Left ventricle myocardium inferior (tissue), 1 donor: ENCODE results near the gene BASP1. TPM values are rescaled to one million over a fixed set of nuclear protein-coding genes. Genes with fewer than 3 reads are reported as not detected.

Experiments used
- DNase-seq: peaks from one replicate; pipeline ENCODE4 v3.0.0-alpha.2; 2020
- H3K27ac ChIP-seq: fragments of 200-600 bp; replicated peaks from 2 replicates; pipeline ENCODE4 v1.8.0; 2021
- H3K27me3 ChIP-seq: fragments of 200-600 bp; 2 replicates; pipeline ENCODE4 v1.8.0; 2021; ENCODE audit warnings: low read depth
- H3K36me3 ChIP-seq: fragments of 200-600 bp; 2 replicates; pipeline ENCODE4 v1.8.0; 2021
- H3K4me1 ChIP-seq: fragments of 200-600 bp; 2 replicates; pipeline ENCODE4 v1.8.0; 2021
- H3K4me3 ChIP-seq: fragments of 200-600 bp; 2 replicates; pipeline ENCODE4 v1.8.0; 2021; ENCODE audit warnings: mild to moderate bottlenecking, moderate library complexity
- H3K9me3 ChIP-seq: fragments of 200-600 bp; replicated peaks from 2 replicates; pipeline ENCODE4 v1.8.0; 2021
- intact Hi-C: fragments of 100-400 bp; cut with micrococcal nuclease; formaldehyde crosslinking; loops from one replicate; pipeline ENCODE4 v1.11.0; 2022
- total RNA-seq: library from RNA; stranded (reverse); fragmentation: NEBNext Ultra II Directional; extraction: Animal tissue kit (Norgen Biotek cat#: 25700); gene quantifications from one replicate; pipeline ENCODE4 v1.2.1, GENCODE V29; 2021
- TF ChIP-seq, protein P1 (sequence below): fragments of 200-600 bp; IDR thresholded peaks from 2 replicates; pipeline ENCODE4 v1.8.0; 2021; ENCODE audit warnings: antibody characterized with exemption, mild to moderate bottlenecking, borderline replicate concordance
- donor health status: DM: no; HTN: yes; CAD: no; lungs with severe emphysema.

The BASP1 gene
- total RNA-seq, 1 donor from 2014 or later = 3.7 TPM

DNA sequence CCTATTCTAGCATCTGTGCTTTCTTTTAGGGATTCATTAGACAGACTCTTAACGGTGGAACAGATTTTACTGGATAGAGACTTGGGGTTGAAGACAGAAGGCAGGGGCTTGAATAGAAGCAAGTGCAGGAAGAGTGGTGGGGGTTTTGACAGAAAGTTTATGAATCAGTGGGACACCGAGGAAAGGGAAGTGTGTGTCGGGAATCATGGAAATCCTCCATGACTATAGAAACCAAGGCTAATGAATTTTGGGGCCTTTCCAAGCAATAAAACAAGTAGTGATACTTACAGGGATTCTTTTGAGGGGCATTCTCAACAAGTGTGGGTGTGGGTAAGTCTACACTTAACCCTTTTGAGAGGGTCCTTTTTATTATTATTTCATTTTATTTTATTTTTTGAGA lies 12.8 kb downstream of the BASP1 start:
- H3K4me3 ChIP-seq = no peak overlapping the region
- no peaks in the 10 kb centered on the region for H3K9me3 ChIP-seq
- H3K27ac ChIP-seq = no peak overlapping the region
- TF ChIP-seq, protein P1, sequence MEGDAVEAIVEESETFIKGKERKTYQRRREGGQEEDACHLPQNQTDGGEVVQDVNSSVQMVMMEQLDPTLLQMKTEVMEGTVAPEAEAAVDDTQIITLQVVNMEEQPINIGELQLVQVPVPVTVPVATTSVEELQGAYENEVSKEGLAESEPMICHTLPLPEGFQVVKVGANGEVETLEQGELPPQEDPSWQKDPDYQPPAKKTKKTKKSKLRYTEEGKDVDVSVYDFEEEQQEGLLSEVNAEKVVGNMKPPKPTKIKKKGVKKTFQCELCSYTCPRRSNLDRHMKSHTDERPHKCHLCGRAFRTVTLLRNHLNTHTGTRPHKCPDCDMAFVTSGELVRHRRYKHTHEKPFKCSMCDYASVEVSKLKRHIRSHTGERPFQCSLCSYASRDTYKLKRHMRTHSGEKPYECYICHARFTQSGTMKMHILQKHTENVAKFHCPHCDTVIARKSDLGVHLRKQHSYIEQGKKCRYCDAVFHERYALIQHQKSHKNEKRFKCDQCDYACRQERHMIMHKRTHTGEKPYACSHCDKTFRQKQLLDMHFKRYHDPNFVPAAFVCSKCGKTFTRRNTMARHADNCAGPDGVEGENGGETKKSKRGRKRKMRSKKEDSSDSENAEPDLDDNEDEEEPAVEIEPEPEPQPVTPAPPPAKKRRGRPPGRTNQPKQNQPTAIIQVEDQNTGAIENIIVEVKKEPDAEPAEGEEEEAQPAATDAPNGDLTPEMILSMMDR = no peak
- intact Hi-C loops = no loop called here
- peaks cover 44% of the 10 kb centered on the region for H3K27me3 ChIP-seq
- no peaks in the 10 kb centered on the region for H3K36me3 ChIP-seq
- H3K4me1 ChIP-seq = no peaks in the 10 kb centered on the region
- no peak for DNase-seq

DNA sequence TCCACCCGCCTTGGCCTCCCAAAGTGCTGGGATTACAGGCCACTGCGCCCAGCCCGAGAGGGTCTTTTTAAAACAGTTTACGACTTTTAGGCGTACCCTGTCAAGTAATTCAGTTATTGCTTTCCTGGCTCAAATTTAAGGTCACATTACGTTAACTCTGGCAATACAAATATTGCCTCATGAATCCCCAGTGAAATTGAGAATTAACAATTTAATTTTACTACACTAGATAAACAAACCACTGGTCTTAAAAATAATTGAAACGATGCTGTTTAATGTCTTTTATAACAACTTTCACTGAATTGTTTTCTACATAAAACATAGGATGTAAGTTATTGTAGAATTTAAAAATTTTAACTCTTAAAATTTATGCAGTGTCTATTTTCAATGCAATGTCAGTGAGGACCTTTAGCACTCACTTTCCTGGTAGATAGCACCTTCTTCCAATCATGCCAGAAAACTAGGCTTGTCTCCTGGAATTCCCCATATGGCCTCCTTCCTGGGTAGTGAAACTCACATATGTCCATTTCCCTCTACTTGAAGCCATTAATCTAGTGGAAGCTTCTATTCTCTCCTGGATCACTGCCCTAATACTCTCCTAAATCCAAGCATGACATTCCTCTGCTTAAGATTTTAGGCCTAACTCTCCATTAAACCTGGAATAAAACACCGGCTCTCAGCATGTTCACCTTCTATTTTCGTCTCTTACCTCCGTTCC lies 13.5 kb downstream of the BASP1 start:
- H3K9me3 ChIP-seq = no peaks in the 10 kb centered on the region
- intact Hi-C loops = no loop called here
- H3K4me1 ChIP-seq = no peaks in the 10 kb centered on the region
- no peak for DNase-seq
- no peak overlapping the region for H3K4me3 ChIP-seq
- TF ChIP-seq, protein P1 = no peak
- peaks cover 40% of the 10 kb centered on the region for H3K27me3 ChIP-seq
- H3K36me3 ChIP-seq = no peaks in the 10 kb centered on the region
- no peak overlapping the region for H3K27ac ChIP-seq

DNA sequence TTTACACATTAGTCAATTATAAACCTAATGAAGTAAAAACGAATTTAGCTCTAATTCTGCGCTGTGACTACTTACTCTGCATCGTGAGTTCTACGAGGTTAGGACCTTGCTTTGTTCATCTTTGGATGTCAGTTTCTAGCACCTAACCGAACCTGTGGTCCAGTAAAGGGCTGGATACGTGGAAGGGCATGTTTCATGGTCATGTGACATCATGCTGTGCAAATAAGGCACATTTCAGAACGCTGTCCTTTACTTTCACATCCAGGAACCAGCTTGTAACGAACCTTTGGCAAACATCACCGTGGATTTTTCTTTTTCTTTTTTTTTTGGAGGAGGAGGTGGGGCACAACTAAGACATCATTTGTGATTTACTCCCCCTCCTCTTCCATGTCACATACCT lies 15.0 kb downstream of the BASP1 start:
- no peak overlapping the region for H3K4me3 ChIP-seq
- peaks cover 31% of the 10 kb centered on the region for H3K27me3 ChIP-seq
- TF ChIP-seq, protein P1 = no peak
- intact Hi-C loops = no loop called here
- H3K9me3 ChIP-seq = no peaks in the 10 kb centered on the region
- no peak for DNase-seq
- H3K4me1 ChIP-seq = no peaks in the 10 kb centered on the region
- H3K36me3 ChIP-seq = no peaks in the 10 kb centered on the region
- no peak overlapping the region for H3K27ac ChIP-seq

DNA sequence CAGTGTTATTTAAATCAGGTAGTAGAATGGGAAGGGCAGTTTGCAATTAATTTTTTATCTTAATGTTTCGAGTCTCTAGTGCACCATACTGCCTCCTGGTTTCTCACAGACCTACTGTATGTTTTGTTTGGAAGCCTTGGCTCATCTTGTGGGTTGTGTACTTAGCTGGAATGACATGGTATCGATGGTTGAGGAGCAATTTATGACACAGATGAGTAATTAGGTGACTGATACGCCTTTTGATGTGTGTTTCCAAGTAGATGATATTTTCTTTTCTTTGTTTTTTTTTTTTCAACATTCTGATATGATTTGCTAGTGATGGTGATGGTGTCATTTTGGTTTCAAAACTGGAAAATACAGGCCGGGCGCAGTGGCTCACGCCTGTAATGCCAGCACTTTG lies 16.1 kb downstream of the BASP1 start:
- Histone ChIP-seq H3K27ac (no peak overlapping the region), H3K4me3 (no peak overlapping the region), H3K9me3 (no peaks in the 10 kb centered on the region), H3K4me1 (no peaks in the 10 kb centered on the region), H3K36me3 (no peaks in the 10 kb centered on the region), H3K27me3 (peaks cover 24% of the 10 kb centered on the region)
- intact Hi-C loops = no loop called here
- no peak for DNase-seq
- TF ChIP-seq, protein P1 = no peak

DNA sequence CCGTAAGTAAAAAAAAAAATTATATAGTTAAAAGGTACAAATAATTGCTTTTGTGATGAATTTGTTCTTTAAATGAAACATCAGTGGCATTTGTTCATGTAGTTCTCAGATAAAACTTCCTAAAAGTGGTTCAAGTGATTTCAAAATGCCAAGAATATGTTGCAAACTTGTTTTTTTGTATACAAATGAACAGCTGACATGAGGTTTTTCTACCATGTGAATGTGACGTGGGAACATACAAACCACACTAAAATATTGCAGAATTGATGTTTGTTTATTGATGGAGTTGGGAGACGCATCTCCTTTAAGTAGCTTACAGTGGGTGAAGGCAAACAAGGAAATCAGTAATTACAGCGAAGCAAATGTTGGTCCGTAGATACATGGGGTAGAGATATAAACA lies 16.9 kb downstream of the BASP1 start:
- intact Hi-C loops = no loop called here
- Histone ChIP-seq H3K36me3 (no peaks in the 10 kb centered on the region), H3K4me1 (no peaks in the 10 kb centered on the region), H3K9me3 (no peaks in the 10 kb centered on the region), H3K4me3 (no peak overlapping the region), H3K27ac (no peak overlapping the region), H3K27me3 (peaks cover 20% of the 10 kb centered on the region)
- no peak for DNase-seq
- TF ChIP-seq, protein P1 = no peak
